HepG2 (cell line): ENCODE measurements around the gene SEBOX. TPM values are rescaled to one million over a fixed set of nuclear protein-coding genes. Genes with fewer than 3 reads are reported as not detected.

ENCODE experiments used
- ARID3A ChIP-seq: IDR thresholded peaks from 2 replicates; pipeline ENCODE4 v1.6.1; 2012; ENCODE audit warnings: low read depth, low read length, improper control_type of control experiment
- ATF7 ChIP-seq, 2 experiments: fragments of 450-650 bp in 1 of 2; sonication (generic) in 1 of 2; formaldehyde crosslinking in 1 of 2; IDR thresholded peaks; 2 replicates each; pipeline versions ENCODE4 v1.4.0 to v1.6.1; 2016 to 2020; ENCODE audit warnings: antibody characterized with exemption in 1 of 2, mild to moderate bottlenecking in 1 of 2, missing genetic modification reagents in 1 of 2
- CREBL2 ChIP-seq: sonication (generic); formaldehyde crosslinking; IDR thresholded peaks from 2 replicates; pipeline ENCODE4 v1.8.1; 2023; ENCODE audit warnings: missing genetic modification reagents, mild to moderate bottlenecking, borderline replicate concordance
- GLMP ChIP-seq: sonication (generic); formaldehyde crosslinking; IDR thresholded peaks from 2 replicates; pipeline ENCODE4 v1.9.0; 2021; ENCODE audit warnings: missing genetic modification reagents, mild to moderate bottlenecking, borderline replicate concordance
- GTF3A ChIP-seq: sonication (generic); formaldehyde crosslinking; conservative IDR thresholded peaks from 2 replicates; pipeline ENCODE4 v1.4.0; 2020; ENCODE audit warnings: mild to moderate bottlenecking, missing genetic modification reagents
- RORA ChIP-seq: sonication (generic); formaldehyde crosslinking; IDR thresholded peaks from 2 replicates; pipeline ENCODE4 v1.5.0; 2020; ENCODE audit warnings: mild to moderate bottlenecking, missing genetic modification reagents, moderate library complexity
- ZBTB40 ChIP-seq, 2 experiments: fragments of 450-650 bp in 1 of 2; sonication (generic) in 1 of 2; formaldehyde crosslinking in 1 of 2; IDR thresholded peaks; 2 replicates each; pipeline versions ENCODE4 v1.6.1 to v1.8.0; 2016 to 2022; ENCODE audit warnings: antibody characterized with exemption in 1 of 2, mild to moderate bottlenecking in 1 of 2, missing genetic modification reagents in 1 of 2
- ZFP41 ChIP-seq: sonication (generic); formaldehyde crosslinking; IDR thresholded peaks from 2 replicates; pipeline ENCODE4 v1.4.0; 2020; ENCODE audit warnings: mild to moderate bottlenecking, missing genetic modification reagents, borderline replicate concordance
- ZNF350 ChIP-seq: sonication (generic); formaldehyde crosslinking; IDR thresholded peaks from 2 replicates; pipeline ENCODE4 v1.4.0; 2020; ENCODE audit warnings: mild to moderate bottlenecking, low read depth, missing genetic modification reagents, borderline replicate concordance
- ZNF546 ChIP-seq: sonication (generic); formaldehyde crosslinking; conservative IDR thresholded peaks from 2 replicates; pipeline ENCODE4 v1.8.1; 2023; ENCODE audit warnings: mild to moderate bottlenecking, missing genetic modification reagents
- ZNF569 ChIP-seq: sonication (generic); formaldehyde crosslinking; IDR thresholded peaks from 2 replicates; pipeline ENCODE4 v1.5.0; 2020; ENCODE audit warnings: mild to moderate bottlenecking, missing genetic modification reagents, moderate library complexity, borderline replicate concordance
- ZNF670 ChIP-seq: sonication (generic); formaldehyde crosslinking; IDR thresholded peaks from 2 replicates; pipeline ENCODE4 v1.8.0; 2022; ENCODE audit warnings: mild to moderate bottlenecking, missing genetic modification reagents, borderline replicate concordance
- ZSCAN5A ChIP-seq: sonication (generic); formaldehyde crosslinking; IDR thresholded peaks from 2 replicates; pipeline ENCODE4 v1.8.0; 2022; ENCODE audit warnings: mild to moderate bottlenecking, missing genetic modification reagents, borderline replicate concordance
- polyA plus RNA-seq, 8 experiments: library from polyadenylated mRNA; depleted of rRNA in 3 of 8; stranded (reverse) in 7 of 8; unstranded in 1 of 8; fragments of >200 nt; fragmentation: Illumina TruSeq in 4 of 8; extraction: Trizol in 4 of 8; gene quantifications; 2 replicates each; pipeline versions ENCODE4 v1.2.1 to v1.2.3, GENCODE V29; 2011 to 2016; ENCODE audit warnings: low read depth in 4 of 8, missing spikeins in 1 of 8, mixed read lengths in 1 of 8; ENCODE audit not compliant: insufficient read depth in 1 of 8
- total RNA-seq, 5 experiments: library from RNA; depleted of rRNA; stranded (reverse); fragments of >200 nt; fragmentation: Illumina TruSeq; extraction: Trizol; gene quantifications; 2 replicates each; pipeline ENCODE4 v1.2.3, GENCODE V29; 2016; ENCODE audit warnings: low read depth in 1 of 5

SEBOX gene
- total and polyA plus RNA-seq, 2 of the 13 experiments (the other 11 are each of a cell fraction or from before 2014, with no cell fraction given) = not detected

GRCh38 chr17:28368915-28369683 lies 4.1 kb upstream of the SEBOX start (continued):
- TF ChIP-seq ARID3A = no peak
- TF ChIP-seq ZFP41 (CRISPR knock-in tag) = no peak
- TF ChIP-seq ZNF670 (CRISPR knock-in tag) = no peak; the same call in 1 of the 2 replicates
- no peak for TF ChIP-seq GTF3A (CRISPR knock-in tag)
- no peak; the same call in 1 of the 2 replicates for TF ChIP-seq ZNF546 (CRISPR knock-in tag)
- no peak for TF ChIP-seq ATF7 (IDR thresholded peaks at IDR 0.05)
- TF ChIP-seq ATF7 (CRISPR knock-in tag; IDR thresholded peaks at IDR 0.05) = no peak
- TF ChIP-seq ZNF350 (CRISPR knock-in tag) = no peak
- TF ChIP-seq RORA (CRISPR knock-in tag) = no peak
- TF ChIP-seq CREBL2 = no peak
- no peak for TF ChIP-seq ZSCAN5A (CRISPR knock-in tag)
- TF ChIP-seq GLMP = no peak
- no peak for TF ChIP-seq ZBTB40 (IDR thresholded peaks at IDR 0.05)
- no peak for TF ChIP-seq ZBTB40 (CRISPR knock-in tag; IDR thresholded peaks at IDR 0.05)
- no peak for TF ChIP-seq ZNF569 (CRISPR knock-in tag)
